K562 (cell line): ENCODE data around the gene GRIK3. TPM values are rescaled to one million over a fixed set of nuclear protein-coding genes. Genes with fewer than 3 reads are reported as not detected.

Experiments used
- ATAC-seq: fragments of 200-7000 bp; cut with Tn5 transposase; 3 replicates; pipeline ENCODE4 v1.9.1; 2020; ENCODE audit warnings: moderate library complexity
- BruUV-seq: library from RNA; stranded (reverse); fragments of 400-500 nt; replicated peaks from 2 replicates; lab custom pipeline; 2021; lab: Mats Ljungman, UMichigan
- CTCF ChIA-PET: fragments of 300-600 bp; formaldehyde crosslinking; extraction: SDS; loops from one replicate; lab custom pipeline; 2021; ENCODE audit warnings: low intra/inter-chr PET ratio; lab: Yijun Ruan, JAX
- POLR2A ChIA-PET: fragments of 300-600, 350-650 bp; sonication (Branson Sonifier 250); formaldehyde crosslinking; extraction: SDS; loops from one replicate; lab custom pipeline; 2021; ENCODE audit warnings: antibody characterized with exemption, inconsistent platforms; lab: Yijun Ruan, JAX
- DNase-seq, 4 experiments: peaks; one replicate each; pipeline versions ENCODE4 v3.0.0 to v3.0.0-alpha.2; 2011 to 2018; ENCODE audit warnings: low spot score in 3 of 4, mixed read lengths in 3 of 4; ENCODE audit errors: extremely low read depth in 1 of 4
- FAIRE-seq: peaks from 2 replicates; lab custom pipeline; 2011; peaks lifted over from hg19 to GRCh38; lab: Jason Lieb, UNC
- H2AFZ ChIP-seq: 2 replicates; pipeline ENCODE4 v1.6.0; 2011; ENCODE audit warnings: low read depth, low read length, control low read depth, inconsistent platforms
- H3K27ac ChIP-seq: fragments of 200-600 bp; 3 replicates; pipeline ENCODE4 v1.8.0; 2011; ENCODE audit warnings: low read depth, mild to moderate bottlenecking, control low read depth, inconsistent platforms, low read length, moderate library complexity, mixed read lengths; ENCODE audit errors: extremely low read depth
- H3K27me3 ChIP-seq, 2 experiments: fragments of 300-600 bp in 1 of 2; 2 replicates in 1 of 2; 3 replicates in 1 of 2; pipeline versions ENCODE4 v1.6.0 to v1.8.0; 2011; ENCODE audit warnings: inconsistent platforms in 2 of 2, low read length in 2 of 2, mild to moderate bottlenecking in 1 of 2, mixed read lengths in 1 of 2, moderate library complexity in 1 of 2; ENCODE audit not compliant: control insufficient read depth in 2 of 2, insufficient read depth in 2 of 2
- H3K36me3 ChIP-seq: fragments of 300-600 bp; 3 replicates; pipeline ENCODE4 v1.8.0; 2011; ENCODE audit warnings: mild to moderate bottlenecking, low read length, inconsistent platforms; ENCODE audit not compliant: control insufficient read depth, insufficient read depth
- H3K4me1 ChIP-seq, 2 experiments: fragments of 200-600 bp in 1 of 2; replicated peaks in 1 of 2; 2 replicates in 1 of 2; 3 replicates in 1 of 2; pipeline versions ENCODE4 v1.5.1 to v1.8.0; 2011; ENCODE audit warnings: inconsistent platforms in 2 of 2, low read length in 2 of 2, mild to moderate bottlenecking in 1 of 2, mixed read lengths in 1 of 2, moderate library complexity in 1 of 2; ENCODE audit not compliant: control insufficient read depth in 2 of 2, insufficient read depth in 2 of 2
- H3K4me2 ChIP-seq: 2 replicates; pipeline ENCODE4 v1.6.1; 2011; ENCODE audit warnings: low read length, control low read depth, inconsistent platforms, mixed read lengths; ENCODE audit not compliant: insufficient read depth
- H3K4me3 ChIP-seq: fragments of 200-600 bp; sonication (generic), shearing (Covaris generic); 2 replicates; pipeline ENCODE4 v1.5.1; 2016; ENCODE audit warnings: control low read depth, inconsistent platforms
- H3K79me2 ChIP-seq: fragments of 200-600 bp; 3 replicates; pipeline ENCODE4 v1.8.0; 2011; ENCODE audit warnings: low read length, inconsistent platforms; ENCODE audit not compliant: control insufficient read depth, insufficient read depth
- H3K9ac ChIP-seq, 2 experiments: 2 replicates each; pipeline versions ENCODE4 v1.6.0 to v1.6.1; 2011; ENCODE audit warnings: low read depth in 2 of 2, low read length in 2 of 2, control low read depth in 1 of 2, inconsistent platforms in 1 of 2, mild to moderate bottlenecking in 1 of 2, mixed read lengths in 1 of 2; ENCODE audit not compliant: insufficient read depth in 1 of 2
- H3K9me1 ChIP-seq: one replicate; pipeline ENCODE4 v1.6.0; 2011; ENCODE audit warnings: inconsistent platforms, mild to moderate bottlenecking, low read length, moderate library complexity; ENCODE audit not compliant: control insufficient read depth, insufficient read depth
- H3K9me3 ChIP-seq: replicated peaks from 2 replicates; pipeline ENCODE4 v1.5.1; 2011; ENCODE audit warnings: low read depth, low read length, inconsistent platforms; ENCODE audit not compliant: control insufficient read depth, insufficient read depth
- H4K20me1 ChIP-seq: replicated peaks from 2 replicates; pipeline ENCODE4 v1.6.1; 2011; ENCODE audit warnings: low read length, inconsistent platforms, mixed read lengths; ENCODE audit not compliant: control insufficient read depth, insufficient read depth
- CTBP1 ChIP-seq: fragments of 450-650 bp; IDR thresholded peaks from 2 replicates; pipeline ENCODE4 v1.6.1; 2016; ENCODE audit warnings: borderline replicate concordance
- NCOA4 ChIP-seq: fragments of 450-650 bp; IDR thresholded peaks from 2 replicates; pipeline ENCODE4 v1.6.1; 2018; ENCODE audit warnings: mild to moderate bottlenecking; ENCODE audit not compliant: partially characterized antibody
- RHOXF2B ChIP-seq: fragments of 250-450 bp; sonication (Bioruptor Pico); conservative IDR thresholded peaks from 2 replicates; pipeline ENCODE4 v1.5.1; 2021
- ZBTB34 ChIP-seq: fragments of 250-450 bp; sonication (Bioruptor Pico); IDR thresholded peaks from 2 replicates; pipeline ENCODE4 v1.8.0; 2021; ENCODE audit warnings: mild to moderate bottlenecking, moderate library complexity
- ZNF407 ChIP-seq: fragments of 450-650 bp; IDR thresholded peaks from 2 replicates; pipeline ENCODE4 v1.6.1; 2016; ENCODE audit warnings: low read depth
- WGBS: fragments of 100-300 bp; shearing (Covaris generic); methylation state at CpG from one replicate; pipeline ENCODE4 v1.1.6; 2016; ENCODE audit warnings: low coverage, mixed read lengths; ENCODE audit not compliant: insufficient coverage; ENCODE audit errors: missing lambda C conversion rate; 5-methylcytosine and 5-hydroxymethylcytosine counted together
- in situ Hi-C: fragments of 300-500 bp; cut with MboI; formaldehyde crosslinking; loops from 4 replicates; pipeline ENCODE4 v1.15.0; 2018; ENCODE audit warnings: inconsistent platforms, mixed read lengths
- intact Hi-C: fragments of 100-400 bp; cut with micrococcal nuclease; formaldehyde crosslinking; loops from 2 replicates; pipeline ENCODE4 v1.14.2; 2022
- polyA plus RNA-seq, 8 experiments: library from polyadenylated mRNA; depleted of rRNA in 4 of 8; stranded (reverse) in 5 of 8; unstranded in 3 of 8; fragments of >200 nt; fragmentation: Nextera tagmentation in 2 of 8; fragmentation: Illumina TruSeq in 1 of 8; extraction: Ambion mirVana in 2 of 8; extraction: Trizol in 1 of 8; gene quantifications; 2 replicates each; pipeline versions ENCODE4 v1.2.1 to v1.2.3, GENCODE V29; 2011 to 2014; ENCODE audit warnings: inconsistent platforms in 1 of 8, missing spikeins in 1 of 8
- total RNA-seq, 7 experiments: library from RNA; depleted of rRNA in 6 of 7; stranded (reverse); fragments of >200 nt in 6 of 7; fragmentation: Illumina TruSeq in 2 of 7; extraction: Trizol in 2 of 7; gene quantifications; 2 replicates each; pipeline versions ENCODE4 v1.2.1 to v1.2.3, GENCODE V29; 2011 to 2021; ENCODE audit warnings: low replicate concordance in 1 of 7

GRIK3 gene
- total and polyA plus RNA-seq, 9 of the 15 experiments (the other 6 are each of a cell fraction or from before 2014, with no cell fraction given), result not detected

- no peak overlapping the region for H3K27ac ChIP-seq
- CTCF ChIA-PET, result no interaction called here
- no peak for ATAC-seq
- no peak overlapping the region for H3K4me3 ChIP-seq
- H3K79me2 ChIP-seq, result no peaks in the 10 kb centered on the region
- POLR2A ChIA-PET, result interaction anchor here (1.0 kb wide), 1 partner anchor 10 kb away, joined by 3 read pairs; no protein-coding TSS in a partner anchor
- TF ChIP-seq CTBP1 (peak; percentile 55; the same call in 1 of the 2 replicates), NCOA4 (no peak)
- H2AFZ ChIP-seq, result no peak overlapping the region
- no peaks in the 10 kb centered on the region for H3K36me3 ChIP-seq
- no peaks in the 10 kb centered on the region for H3K9me1 ChIP-seq
- intact Hi-C loops, result no loop called here
- BruUV-seq, result no TSS peak
- no peak for DNase-seq
- no peaks in the 10 kb centered on the region for H3K9me3 ChIP-seq
- peaks cover 6% of the 10 kb centered on the region; the same call in 1 of the 2 replicates for H4K20me1 ChIP-seq
- no peak for FAIRE-seq
- no peak overlapping the region for H3K9ac ChIP-seq
- in situ Hi-C loops, result no loop called here
- H3K4me1 ChIP-seq, result no peaks in the 10 kb centered on the region
- no peak overlapping the region for H3K4me2 ChIP-seq
- peaks cover 0 to 35% of the 10 kb centered on the region in 2 experiments; a peak in 3 of 5 replicates for H3K27me3 ChIP-seq
- under 1% methylated on average over 11 of the region's 11 CpGs for WGBS
Observed at GRCh38 chr1:36836196-36836883, 198.0 kb downstream of the GRIK3 start.

- no peaks in the 10 kb centered on the region for H3K9me3 ChIP-seq
- CTCF ChIA-PET, result no interaction called here
- H3K4me3 ChIP-seq, result no peak overlapping the region
- FAIRE-seq, result no peak
- H3K27ac ChIP-seq, result no peak overlapping the region
- no peak overlapping the region for H2AFZ ChIP-seq
- peaks cover 10% of the 10 kb centered on the region; the same call in 1 of the 2 replicates for H4K20me1 ChIP-seq
- H3K79me2 ChIP-seq, result no peaks in the 10 kb centered on the region
- no peaks in the 10 kb centered on the region for H3K4me1 ChIP-seq
- WGBS, result 2% methylated on average over 4 of the region's 4 CpGs
- POLR2A ChIA-PET, result interaction anchor here (1.0 kb wide), 1 partner anchor 11 kb away, joined by 3 read pairs; no protein-coding TSS in a partner anchor
- ATAC-seq, result no peak
- no peaks in the 10 kb centered on the region for H3K9me1 ChIP-seq
- no peak for DNase-seq
- H3K4me2 ChIP-seq, result no peak overlapping the region
- intact Hi-C loops, result no loop called here
- in situ Hi-C loops, result no loop called here
- no peaks in the 10 kb centered on the region for H3K36me3 ChIP-seq
- H3K27me3 ChIP-seq, result peaks cover 0 to 35% of the 10 kb centered on the region in 2 experiments; a peak in 3 of 5 replicates
- no TSS peak for BruUV-seq
- no peak overlapping the region for H3K9ac ChIP-seq
- TF ChIP-seq ZBTB34 (CRISPR knock-in tag) (no peak), RHOXF2B (CRISPR knock-in tag) (no peak), ZNF407 (no peak)
Observed at GRCh38 chr1:36835696-36836095, 198.6 kb downstream of the GRIK3 start.
